ENCODE results near the gene DCLRE1A. TPM values are rescaled to one million over a fixed set of nuclear protein-coding genes. Genes with fewer than 3 reads are reported as not detected.

The DCLRE1A gene
- total RNA-seq, 4 donors from 2014 or later: 2.2 to 5.6 (median 4.7) TPM

DNA sequence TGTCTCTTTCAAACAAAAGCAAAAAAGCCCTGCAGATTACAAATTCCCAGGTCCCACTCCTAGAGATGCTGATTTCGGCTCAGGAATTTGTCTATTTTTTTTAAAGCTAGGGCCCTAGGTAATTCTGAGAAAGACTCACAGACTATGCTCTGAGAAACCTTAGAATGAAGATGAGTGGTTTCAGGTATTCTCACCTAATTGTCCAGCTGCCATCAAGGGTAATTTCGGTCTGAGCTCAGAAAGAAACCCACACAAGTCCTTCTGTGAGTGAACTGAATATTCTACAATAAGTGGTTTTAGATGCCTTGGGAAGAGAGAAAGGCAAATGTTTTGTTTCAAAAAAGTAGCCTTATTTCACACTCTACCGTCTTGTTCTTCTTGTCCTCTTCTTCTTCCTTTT, 45.7 kb downstream of the DCLRE1A start:
- 79% methylated on average over 3 of the region's 3 CpGs for WGBS, 2 donors
- intact Hi-C loops (cut with DNase I): no loop called here
- Histone ChIP-seq H3K36me3 (no peaks in the 10 kb centered on the region), H3K27ac (no peak overlapping the region), H3K27me3 (peaks cover 0 to 9% (median 0%) of the 10 kb centered on the region in 4 donors), H3K4me1 (peaks cover 0 to 4% (median 0%) of the 10 kb centered on the region in 3 donors), H3K4me3 (no peak overlapping the region), H3K9me3 (no peaks in the 10 kb centered on the region)
- no peak for DNase-seq
- TF ChIP-seq, protein P1, sequence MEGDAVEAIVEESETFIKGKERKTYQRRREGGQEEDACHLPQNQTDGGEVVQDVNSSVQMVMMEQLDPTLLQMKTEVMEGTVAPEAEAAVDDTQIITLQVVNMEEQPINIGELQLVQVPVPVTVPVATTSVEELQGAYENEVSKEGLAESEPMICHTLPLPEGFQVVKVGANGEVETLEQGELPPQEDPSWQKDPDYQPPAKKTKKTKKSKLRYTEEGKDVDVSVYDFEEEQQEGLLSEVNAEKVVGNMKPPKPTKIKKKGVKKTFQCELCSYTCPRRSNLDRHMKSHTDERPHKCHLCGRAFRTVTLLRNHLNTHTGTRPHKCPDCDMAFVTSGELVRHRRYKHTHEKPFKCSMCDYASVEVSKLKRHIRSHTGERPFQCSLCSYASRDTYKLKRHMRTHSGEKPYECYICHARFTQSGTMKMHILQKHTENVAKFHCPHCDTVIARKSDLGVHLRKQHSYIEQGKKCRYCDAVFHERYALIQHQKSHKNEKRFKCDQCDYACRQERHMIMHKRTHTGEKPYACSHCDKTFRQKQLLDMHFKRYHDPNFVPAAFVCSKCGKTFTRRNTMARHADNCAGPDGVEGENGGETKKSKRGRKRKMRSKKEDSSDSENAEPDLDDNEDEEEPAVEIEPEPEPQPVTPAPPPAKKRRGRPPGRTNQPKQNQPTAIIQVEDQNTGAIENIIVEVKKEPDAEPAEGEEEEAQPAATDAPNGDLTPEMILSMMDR (IDR thresholded peaks at IDR 0.05): no peak
- TF ChIP-seq POLR2A (IDR thresholded peaks at IDR 0.05): no peak

DNA sequence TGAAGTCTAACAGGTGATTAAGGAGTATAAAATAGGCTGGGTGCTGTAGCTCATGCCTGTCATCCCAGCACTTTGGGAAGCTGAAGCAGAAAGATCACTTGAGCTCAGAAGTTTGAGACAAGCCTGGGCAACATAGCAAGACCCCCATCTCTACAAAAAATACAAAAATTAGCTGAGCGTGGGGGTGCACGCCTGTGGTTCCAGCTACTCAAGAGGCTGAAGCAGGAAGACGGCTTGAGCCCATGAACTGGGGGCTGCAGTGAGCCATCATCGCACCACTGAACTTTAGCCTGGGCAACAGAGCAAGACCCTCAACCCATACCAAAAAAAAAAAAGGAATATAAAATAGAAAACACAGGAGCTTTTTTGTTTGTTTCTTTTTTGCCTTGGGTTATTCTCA, 47.4 kb downstream of the DCLRE1A start:
- no peaks in the 10 kb centered on the region for H3K36me3 ChIP-seq
- 86 to 94% methylated on average over 4 of the region's 4 CpGs for WGBS, 2 donors
- no peak for DNase-seq
- peaks cover 0 to 20% (median 4%) of the 10 kb centered on the region in 3 donors for H3K4me1 ChIP-seq
- peaks cover 0 to 8% (median 0%) of the 10 kb centered on the region in 4 donors for H3K27me3 ChIP-seq
- intact Hi-C loops (cut with DNase I): no loop called here
- no peak overlapping the region for H3K4me3 ChIP-seq
- no peaks in the 10 kb centered on the region for H3K9me3 ChIP-seq
- no peak overlapping the region for H3K27ac ChIP-seq
- TF ChIP-seq POLR2A (IDR thresholded peaks at IDR 0.05): no peak
- TF ChIP-seq, protein P1 (IDR thresholded peaks at IDR 0.05): no peak

DNA sequence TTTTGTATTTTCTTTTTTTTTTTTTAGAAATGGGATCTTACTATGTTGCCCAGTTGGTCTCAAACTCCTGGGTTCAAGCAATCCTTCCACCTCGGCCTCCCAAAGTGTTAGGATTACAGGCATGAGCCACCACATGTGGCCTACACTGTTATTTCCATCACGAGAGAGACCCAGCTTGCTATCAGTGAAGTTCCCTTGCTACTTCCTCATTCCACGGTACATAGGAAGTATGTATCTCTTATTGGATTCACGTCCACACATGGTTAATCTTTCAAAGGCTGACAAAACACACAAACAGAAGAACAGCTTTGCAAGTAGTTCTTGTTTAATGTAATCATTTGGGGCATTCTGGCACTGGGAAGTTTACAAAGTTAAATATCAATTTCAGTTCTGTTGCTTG, 50.9 kb downstream of the DCLRE1A start:
- intact Hi-C loops (cut with DNase I): loop anchor here (5.0 kb wide), 1 partner anchor 299 kb away; no protein-coding TSS in a partner anchor
- Histone ChIP-seq H3K4me1 (peaks cover 0 to 31% (median 4%) of the 10 kb centered on the region in 3 donors), H3K27me3 (no peaks in the 10 kb centered on the region), H3K9me3 (no peaks in the 10 kb centered on the region), H3K36me3 (no peaks in the 10 kb centered on the region), H3K4me3 (no peak overlapping the region), H3K27ac (peak overlapping the region in 2 of 4 donors; percentile 32 to 52)
- WGBS, 2 donors: 28 to 30% methylated on average over 4 of the region's 4 CpGs
- TF ChIP-seq, protein P1 (IDR thresholded peaks at IDR 0.05): no peak
- TF ChIP-seq POLR2A (IDR thresholded peaks at IDR 0.05): no peak
- no peak for DNase-seq

DNA sequence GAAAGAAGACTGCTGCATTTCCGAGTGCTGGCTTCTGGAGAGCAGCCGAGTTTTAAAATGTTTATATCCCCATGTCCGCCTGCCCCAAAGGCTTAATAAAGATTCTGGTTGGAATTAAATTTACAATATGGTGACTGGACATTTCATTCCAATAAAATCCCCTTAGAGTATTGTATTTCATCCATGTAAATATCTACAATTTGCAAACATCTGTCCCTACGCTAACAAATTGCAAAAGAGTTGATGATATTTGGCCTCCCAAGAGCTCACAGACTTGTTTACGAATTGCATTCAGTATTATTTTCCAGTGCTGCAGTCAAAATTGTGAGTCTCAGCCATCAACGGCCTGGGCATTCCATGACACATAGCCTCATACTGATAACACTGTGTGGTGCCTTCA, 52.3 kb downstream of the DCLRE1A start:
- H3K27ac ChIP-seq: peak overlapping the region in 1 of 4 donors; percentile 52
- H3K4me1 ChIP-seq: peaks cover 0 to 31% (median 4%) of the 10 kb centered on the region in 3 donors
- H3K36me3 ChIP-seq: no peaks in the 10 kb centered on the region
- intact Hi-C loops (cut with DNase I): loop anchor here (5.0 kb wide), 1 partner anchor 301 kb away; no protein-coding TSS in a partner anchor
- H3K27me3 ChIP-seq: no peaks in the 10 kb centered on the region
- TF ChIP-seq, protein P1 (IDR thresholded peaks at IDR 0.05): no peak
- DNase-seq: no peak
- 70 to 73% methylated on average over 6 of the region's 6 CpGs for WGBS, 2 donors
- H3K4me3 ChIP-seq: no peak overlapping the region
- no peaks in the 10 kb centered on the region for H3K9me3 ChIP-seq

DNA sequence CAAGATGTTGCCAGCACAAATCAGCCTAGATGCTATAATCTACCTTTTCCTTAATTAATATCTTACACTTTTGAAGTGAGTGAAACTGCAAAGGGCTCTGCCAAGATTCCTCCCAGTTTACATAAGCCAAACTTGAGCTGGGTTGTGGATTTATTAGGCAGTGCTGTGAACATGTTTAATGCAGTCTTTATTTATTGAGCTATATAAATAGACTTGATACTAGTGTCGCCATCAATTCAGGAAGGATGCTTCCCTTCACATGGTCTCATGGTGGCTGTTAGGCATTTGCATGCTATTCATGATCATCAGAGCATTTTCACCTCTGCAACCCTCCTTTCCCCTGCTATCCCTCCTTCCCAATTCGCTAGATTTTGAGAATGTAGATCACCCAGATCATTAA, 62.2 kb downstream of the DCLRE1A start:
- Histone ChIP-seq H3K36me3 (no peaks in the 10 kb centered on the region), H3K27me3 (peaks cover 0 to 10% (median 0%) of the 10 kb centered on the region in 4 donors), H3K9me3 (no peaks in the 10 kb centered on the region), H3K4me1 (peaks cover 0 to 19% (median 15%) of the 10 kb centered on the region in 3 donors), H3K27ac (no peak overlapping the region), H3K4me3 (no peak overlapping the region)
- no peak for TF ChIP-seq POLR2A (IDR thresholded peaks at IDR 0.05)
- TF ChIP-seq, protein P1 (IDR thresholded peaks at IDR 0.05): no peak
- DNase-seq: no peak
- 56 to 73% methylated on average over 2 of the region's 2 CpGs for WGBS, 2 donors
- intact Hi-C loops (cut with DNase I): no loop called here

All from esophagus squamous epithelium (tissue), 5 donors.